Ammon's horn (tissue), 1 donor: Measurements from ENCODE around the gene SFSWAP.
"Not testable (repeated sequence)": the region's sequence is repeated elsewhere in the genome, so short reads cannot be mapped to it uniquely, and the experiment has no call there.

Experiments used
- DNase-seq: peaks from one replicate; pipeline ENCODE4 v3.0.0-alpha.2; 2016; ENCODE audit warnings: low spot score

SFSWAP gene

GRCh38 chr12:131679816-131680215 lies 31.1 kb upstream of the SFSWAP start:
- DNase-seq: not testable (repeated sequence)

GRCh38 chr12:131680392-131681256 lies 30.3 kb upstream of the SFSWAP start:
- DNase-seq: not testable (repeated sequence)

DNA sequence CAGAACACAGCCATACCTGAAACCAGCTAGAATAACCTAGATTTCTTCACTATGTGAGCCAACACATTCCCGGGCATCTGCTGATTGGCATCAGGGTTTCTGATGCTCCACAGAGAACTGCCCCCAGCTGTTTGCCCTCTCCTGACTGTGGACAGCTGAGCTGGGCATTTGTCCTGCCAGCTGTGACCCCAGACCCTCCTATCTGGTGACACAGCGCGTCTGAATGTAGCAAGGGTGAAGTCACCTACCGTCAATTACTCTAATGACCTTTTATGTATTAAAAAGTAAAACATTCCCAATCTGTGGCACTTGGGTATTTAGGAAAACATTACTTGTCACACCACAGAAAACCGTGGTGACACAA lies 29.7 kb upstream of the SFSWAP start:
- no peak for DNase-seq

- peak; percentile 30 for DNase-seq
Observed at GRCh38 chr12:131681746-131682509, 29.0 kb upstream of the SFSWAP start.

GRCh38 chr12:131682510-131682895 lies 28.4 kb upstream of the SFSWAP start:
- no peak for DNase-seq

GRCh38 chr12:131683266-131684014 lies 27.4 kb upstream of the SFSWAP start:
- DNase-seq: no peak

- DNase-seq: no peak
Observed at GRCh38 chr12:131684015-131684725, 26.7 kb upstream of the SFSWAP start.

DNA sequence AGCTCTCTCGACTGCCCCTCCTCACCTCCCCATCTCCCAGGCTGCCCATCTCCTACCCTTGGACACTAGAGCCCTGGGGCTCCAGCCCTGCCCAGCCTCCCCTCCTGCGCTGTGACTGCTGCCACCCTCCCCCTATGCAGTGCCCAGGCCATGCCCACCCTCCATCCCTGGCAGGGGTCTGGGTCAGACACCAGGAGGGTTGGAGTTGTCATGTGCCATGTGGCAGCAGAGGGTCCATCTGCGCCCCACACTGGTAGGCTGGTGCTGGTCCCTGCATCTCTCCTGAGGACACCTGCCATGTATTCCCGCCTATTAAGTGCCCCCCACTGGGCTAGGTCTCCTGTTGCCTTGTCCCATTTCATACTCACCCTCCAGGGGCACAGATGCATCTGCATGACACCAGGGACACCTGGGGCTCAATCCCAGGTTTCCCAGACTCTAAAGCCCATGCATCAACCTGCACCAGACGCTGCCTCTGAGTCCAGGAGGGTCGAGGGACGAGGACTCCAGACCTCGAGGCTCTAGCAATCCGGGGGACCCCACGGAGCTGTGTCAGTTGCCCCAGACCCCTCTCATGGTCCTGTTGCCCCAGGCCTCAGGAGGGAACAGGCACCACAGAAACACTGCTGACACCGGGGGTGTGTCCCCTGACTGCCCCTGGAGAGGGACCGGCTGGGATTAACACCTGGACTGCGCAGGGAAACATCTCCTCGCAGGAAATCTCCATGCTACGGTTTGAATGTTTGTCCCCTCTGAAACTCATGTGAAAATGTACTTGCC lies 23.4 kb upstream of the SFSWAP start:
- DNase-seq: no peak

- no peak for DNase-seq
Observed at GRCh38 chr12:131688131-131688844, 22.6 kb upstream of the SFSWAP start.

DNA sequence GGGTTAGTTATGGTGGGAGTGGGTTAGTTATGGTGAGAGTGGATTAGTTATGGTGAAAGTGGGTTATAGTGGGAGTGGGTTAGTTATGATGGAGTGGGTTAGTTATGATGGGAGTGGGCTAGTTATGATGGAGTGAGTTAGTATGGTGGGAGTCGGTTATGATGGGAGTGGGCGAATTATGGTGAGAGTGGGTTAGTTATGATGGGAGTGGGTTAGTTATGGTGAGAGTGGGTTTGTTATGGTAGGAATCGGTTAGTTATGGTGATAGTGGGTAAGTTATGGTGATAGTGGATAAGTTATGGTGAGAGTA lies 22.1 kb upstream of the SFSWAP start:
- no peak for DNase-seq

DNA sequence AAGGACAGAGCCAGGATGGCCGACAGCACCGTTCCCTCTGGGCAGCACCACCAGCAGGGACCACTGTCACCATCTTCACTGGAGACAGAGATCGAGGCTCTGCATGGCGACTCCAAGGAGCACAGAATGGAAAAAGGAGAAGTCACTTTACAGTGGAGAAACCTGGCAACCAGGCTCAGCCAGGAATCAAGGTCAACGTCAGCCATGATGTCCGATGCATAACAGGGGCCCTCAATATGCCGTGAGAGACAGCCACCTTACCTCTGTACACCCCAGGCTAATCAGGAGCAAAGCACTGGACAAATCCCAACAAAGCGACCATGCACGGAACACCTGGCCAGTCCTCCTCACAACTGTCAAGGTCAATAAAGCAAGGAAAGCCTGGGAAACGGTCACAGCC lies 20.6 kb upstream of the SFSWAP start:
- DNase-seq: no peak

GRCh38 chr12:131692431-131692830 lies 18.5 kb upstream of the SFSWAP start:
- no peak for DNase-seq

GRCh38 chr12:131693149-131693548 lies 17.7 kb upstream of the SFSWAP start:
- no peak for DNase-seq

DNA sequence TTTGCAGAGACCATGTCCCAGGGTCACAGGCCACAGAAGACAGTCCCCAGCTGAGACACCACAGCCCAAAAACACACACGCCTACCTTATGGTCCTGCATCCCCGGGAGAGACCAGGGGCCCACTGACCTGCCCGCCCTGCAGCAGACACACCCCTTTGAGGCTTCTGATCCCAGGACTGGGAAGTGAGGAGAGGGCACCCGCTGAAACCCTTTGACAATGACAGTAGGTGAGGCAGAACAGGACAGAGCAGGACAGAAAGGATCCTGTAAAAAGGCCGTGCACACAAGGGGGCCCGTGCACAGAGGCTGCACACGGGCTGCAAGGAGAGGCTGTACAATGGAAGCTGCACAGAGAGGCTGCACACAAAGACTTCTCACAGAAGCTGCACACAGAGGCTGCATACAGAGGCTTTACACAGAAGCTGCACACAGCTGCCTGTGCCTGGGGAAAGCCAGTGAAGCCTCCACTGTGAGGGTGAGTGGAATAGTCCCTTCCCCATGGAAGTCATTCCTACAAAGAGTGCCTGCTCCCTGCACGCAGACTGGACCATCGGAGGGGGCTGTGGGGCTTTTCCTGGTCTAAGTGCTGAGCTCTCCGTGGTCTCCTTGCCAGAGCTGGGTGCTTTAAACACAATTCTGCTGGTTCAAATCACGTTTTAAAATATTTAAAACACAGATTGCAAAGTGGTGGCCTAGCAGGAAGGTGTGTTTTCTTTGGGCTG lies 16.6 kb upstream of the SFSWAP start:
- no peak for DNase-seq

- no peak for DNase-seq
Observed at GRCh38 chr12:131695968-131696367, 14.9 kb upstream of the SFSWAP start.

DNA sequence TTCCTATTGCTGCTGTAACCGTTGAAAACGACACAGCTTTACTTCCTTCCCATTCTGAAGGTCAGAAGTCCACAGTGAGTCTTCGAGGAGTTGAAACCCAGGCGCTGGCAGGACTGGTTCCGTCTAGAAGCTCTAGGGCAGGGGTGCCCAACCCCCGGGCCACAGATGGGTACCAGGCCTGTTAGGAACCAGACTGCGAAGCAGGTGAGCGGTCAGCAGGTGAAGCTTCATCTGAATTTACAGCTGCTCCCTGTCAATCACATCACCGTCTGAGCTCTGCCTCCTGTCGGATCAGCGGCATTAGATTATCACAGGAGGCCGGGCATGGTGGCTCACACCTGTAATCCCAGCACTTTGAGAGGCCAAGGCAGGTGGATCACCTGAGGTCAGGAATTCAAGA lies 12.6 kb upstream of the SFSWAP start:
- DNase-seq: no peak

DNA sequence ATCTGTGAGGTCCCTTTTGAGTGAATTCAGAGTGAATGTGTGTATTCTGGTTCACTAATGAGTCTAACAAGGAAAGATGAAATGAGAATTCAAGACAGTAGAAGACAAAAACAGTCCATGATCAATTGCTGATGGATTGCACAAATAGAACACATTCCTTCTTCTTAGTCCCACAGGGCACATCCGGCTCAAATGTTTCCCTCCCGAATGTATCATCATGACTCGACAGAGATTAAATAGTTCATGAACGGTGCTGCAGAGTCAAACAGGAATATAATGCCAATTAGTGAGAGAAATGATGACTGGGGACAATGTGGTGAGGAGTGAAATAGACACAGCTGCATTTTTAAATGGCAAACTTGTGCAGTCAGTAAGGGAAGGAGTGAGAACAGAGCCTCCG lies 11.5 kb upstream of the SFSWAP start:
- DNase-seq: no peak

- DNase-seq: no peak
Observed at GRCh38 chr12:131700271-131700670, 10.6 kb upstream of the SFSWAP start.

GRCh38 chr12:131701705-131702572 lies 9.0 kb upstream of the SFSWAP start:
- DNase-seq: no peak
